ENCODE measurements around the gene RREB1. TPM values are rescaled to one million over a fixed set of nuclear protein-coding genes. Genes with fewer than 3 reads are reported as not detected.

Gene RREB1
- total RNA-seq, 2 donors from 2014 or later = 58.4 to 71.0 TPM

GRCh38 chr6:7106752-7107577, 796 bp upstream of the RREB1 start:
- intact Hi-C loops (cut with DNase I) = loop anchor here (5.0 kb wide), 1 partner anchor 130 kb away; no protein-coding TSS in a partner anchor
- H3K9me3 ChIP-seq = no peaks in the 10 kb centered on the region
- H3K27ac ChIP-seq = peak overlapping the region; percentile 88 to 97
- peak in 2 of 4 experiments; percentile 37 to 62 for TF ChIP-seq CTCF (IDR thresholded peaks at IDR 0.05)
- TF ChIP-seq POLR2A (IDR thresholded peaks at IDR 0.05) = no peak
- no peak for TF ChIP-seq POLR2AphosphoS5 (IDR thresholded peaks at IDR 0.05)
- peak overlapping the region; percentile 79 to 88 for H3K4me3 ChIP-seq
- H3K36me3 ChIP-seq = no peaks in the 10 kb centered on the region
- DNase-seq (ENCODE audit: low spot score) = peak; percentile 34
- H3K27me3 ChIP-seq (replicated peaks; ENCODE audit: insufficient read depth) = no peaks in the 10 kb centered on the region
- 2% methylated on average over 60 of the region's 66 CpGs for WGBS
- H3K4me1 ChIP-seq (replicated peaks) = no peaks in the 10 kb centered on the region

- Histone ChIP-seq H3K9me3 (no peaks in the 10 kb centered on the region), H3K4me3 (peak overlapping the region; percentile 79 to 88), H3K27me3 (replicated peaks; ENCODE audit: insufficient read depth) (no peaks in the 10 kb centered on the region), H3K36me3 (no peaks in the 10 kb centered on the region), H3K4me1 (replicated peaks) (no peaks in the 10 kb centered on the region), H3K27ac (peak overlapping the region; percentile 88 to 97)
- whole genome bisulfite sequencing = under 1% methylated on average over 94 of the region's 94 CpGs
- intact Hi-C loops (cut with DNase I) = loop anchor here (2.0 to 5.0 kb wide), 2 partner anchors 32 to 129 kb away; no protein-coding TSS in a partner anchor
- no peak for TF ChIP-seq CTCF (IDR thresholded peaks at IDR 0.05)
- TF ChIP-seq POLR2A (IDR thresholded peaks at IDR 0.05) = no peak
- TF ChIP-seq POLR2AphosphoS5 (IDR thresholded peaks at IDR 0.05) = no peak
- DNase-seq (ENCODE audit: low spot score) = peak; percentile 45
Measured at GRCh38 chr6:7108196-7108963, 619 bp downstream of the RREB1 start.

GRCh38 chr6:7108964-7109836, 1.4 kb downstream of the RREB1 start:
- peak overlapping the region; percentile 88 to 97 for H3K27ac ChIP-seq
- intact Hi-C loops (cut with DNase I) = loop anchor here (2.0 to 5.0 kb wide), 2 partner anchors 32 to 128 kb away; no protein-coding TSS in a partner anchor
- DNase-seq (ENCODE audit: low spot score) = peak; percentile 72
- H3K4me1 ChIP-seq (replicated peaks) = no peaks in the 10 kb centered on the region
- peak; percentile 69 for TF ChIP-seq POLR2AphosphoS5 (IDR thresholded peaks at IDR 0.05)
- TF ChIP-seq CTCF (IDR thresholded peaks at IDR 0.05) = no peak
- TF ChIP-seq POLR2A (IDR thresholded peaks at IDR 0.05) = peak; percentile 65
- H3K4me3 ChIP-seq = peak overlapping the region; percentile 79 to 88
- H3K27me3 ChIP-seq (replicated peaks; ENCODE audit: insufficient read depth) = no peaks in the 10 kb centered on the region
- H3K36me3 ChIP-seq = no peaks in the 10 kb centered on the region
- no peaks in the 10 kb centered on the region for H3K9me3 ChIP-seq
- under 1% methylated on average over 68 of the region's 86 CpGs for WGBS

- intact Hi-C loops (cut with DNase I) = loop anchor here (10.0 kb wide), 1 partner anchor 385 kb away; no protein-coding TSS in a partner anchor
- DNase-seq (ENCODE audit: low spot score) = no peak
- H3K36me3 ChIP-seq = no peaks in the 10 kb centered on the region
- peak overlapping the region; percentile 88 to 97 for H3K27ac ChIP-seq
- no peaks in the 10 kb centered on the region for H3K9me3 ChIP-seq
- H3K4me1 ChIP-seq (replicated peaks) = peaks cover 7% of the 10 kb centered on the region
- H3K27me3 ChIP-seq (replicated peaks; ENCODE audit: insufficient read depth) = no peaks in the 10 kb centered on the region
- H3K4me3 ChIP-seq = peak overlapping the region; percentile 79 to 88
- TF ChIP-seq POLR2A (IDR thresholded peaks at IDR 0.05) (no peak), CTCF (IDR thresholded peaks at IDR 0.05) (no peak), POLR2AphosphoS5 (IDR thresholded peaks at IDR 0.05) (no peak)
- 65% methylated on average over 6 of the region's 6 CpGs for WGBS
Measured at GRCh38 chr6:7110092-7110792, 2.5 kb downstream of the RREB1 start.

Measured in prostate gland (tissue), 2 donors.